ENCODE results near the gene AMOTL1.

DNA sequence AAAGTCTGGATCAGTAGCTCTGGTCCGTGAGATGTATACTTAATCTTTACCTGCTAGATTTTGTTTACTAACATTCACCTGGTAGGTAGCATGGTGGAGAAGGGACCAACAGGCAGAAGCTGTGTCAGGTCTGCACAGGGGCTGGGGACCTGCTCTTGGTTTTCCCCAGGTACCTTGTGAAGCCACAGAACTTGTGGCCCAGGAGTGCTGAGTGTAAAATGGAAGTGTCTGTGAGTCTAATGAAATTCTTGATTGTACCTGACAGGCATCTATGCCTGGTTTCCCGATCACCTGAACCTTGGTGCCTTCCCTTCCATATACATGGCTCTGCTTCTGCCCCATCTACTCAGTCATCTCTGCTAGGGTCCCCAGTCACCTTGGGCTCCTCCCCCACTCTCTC, 110.8 kb downstream of the AMOTL1 start:
- TF ChIP-seq, protein P1, sequence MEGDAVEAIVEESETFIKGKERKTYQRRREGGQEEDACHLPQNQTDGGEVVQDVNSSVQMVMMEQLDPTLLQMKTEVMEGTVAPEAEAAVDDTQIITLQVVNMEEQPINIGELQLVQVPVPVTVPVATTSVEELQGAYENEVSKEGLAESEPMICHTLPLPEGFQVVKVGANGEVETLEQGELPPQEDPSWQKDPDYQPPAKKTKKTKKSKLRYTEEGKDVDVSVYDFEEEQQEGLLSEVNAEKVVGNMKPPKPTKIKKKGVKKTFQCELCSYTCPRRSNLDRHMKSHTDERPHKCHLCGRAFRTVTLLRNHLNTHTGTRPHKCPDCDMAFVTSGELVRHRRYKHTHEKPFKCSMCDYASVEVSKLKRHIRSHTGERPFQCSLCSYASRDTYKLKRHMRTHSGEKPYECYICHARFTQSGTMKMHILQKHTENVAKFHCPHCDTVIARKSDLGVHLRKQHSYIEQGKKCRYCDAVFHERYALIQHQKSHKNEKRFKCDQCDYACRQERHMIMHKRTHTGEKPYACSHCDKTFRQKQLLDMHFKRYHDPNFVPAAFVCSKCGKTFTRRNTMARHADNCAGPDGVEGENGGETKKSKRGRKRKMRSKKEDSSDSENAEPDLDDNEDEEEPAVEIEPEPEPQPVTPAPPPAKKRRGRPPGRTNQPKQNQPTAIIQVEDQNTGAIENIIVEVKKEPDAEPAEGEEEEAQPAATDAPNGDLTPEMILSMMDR (IDR thresholded peaks at IDR 0.05 in 4 of 5, conservative IDR thresholded peaks at IDR 0.05 in 1 of 5) = no peak
- no peak for TF ChIP-seq POLR2A (IDR thresholded peaks at IDR 0.05)
